ENCODE results near the gene PTPRN2. TPM values are rescaled to one million over a fixed set of nuclear protein-coding genes. Genes with fewer than 3 reads are reported as not detected.

PTPRN2 gene
- polyA plus RNA-seq, 6 donors from 2014 or later = 1.4 to 4.6 (median 3.8) TPM

- DNase-seq = no peak
- Mint-ChIP-seq H3K4me1 (peaks cover 0 to 5% (median 0%) of the 10 kb centered on the region in 3 donors), H3K36me3 (no peaks in the 10 kb centered on the region), H3K27ac (no peak overlapping the region), H3K9me3 (peaks cover 0 to 5% (median 2%) of the 10 kb centered on the region in 7 donors), H3K27me3 (no peaks in the 10 kb centered on the region), H3K4me3 (no peak overlapping the region)
- no peak for ATAC-seq (ENCODE audit: low read depth in 2 of 2)
These were observed 215.0 kb downstream of the PTPRN2 start for GRCh38 chr7:158372400-158373342.

GRCh38 chr7:158371856-158372255 lies 215.8 kb downstream of the PTPRN2 start:
- H3K4me1 Mint-ChIP-seq = peaks cover 0 to 5% (median 0%) of the 10 kb centered on the region in 3 donors
- peaks cover 0 to 4% (median 0%) of the 10 kb centered on the region in 7 donors for H3K9me3 Mint-ChIP-seq
- no peak for ATAC-seq (ENCODE audit: low read depth in 2 of 2)
- H3K27ac Mint-ChIP-seq = no peak overlapping the region
- no peak for DNase-seq
- no peaks in the 10 kb centered on the region for H3K36me3 Mint-ChIP-seq
- H3K27me3 Mint-ChIP-seq = no peaks in the 10 kb centered on the region
- no peak overlapping the region for H3K4me3 Mint-ChIP-seq

DNA sequence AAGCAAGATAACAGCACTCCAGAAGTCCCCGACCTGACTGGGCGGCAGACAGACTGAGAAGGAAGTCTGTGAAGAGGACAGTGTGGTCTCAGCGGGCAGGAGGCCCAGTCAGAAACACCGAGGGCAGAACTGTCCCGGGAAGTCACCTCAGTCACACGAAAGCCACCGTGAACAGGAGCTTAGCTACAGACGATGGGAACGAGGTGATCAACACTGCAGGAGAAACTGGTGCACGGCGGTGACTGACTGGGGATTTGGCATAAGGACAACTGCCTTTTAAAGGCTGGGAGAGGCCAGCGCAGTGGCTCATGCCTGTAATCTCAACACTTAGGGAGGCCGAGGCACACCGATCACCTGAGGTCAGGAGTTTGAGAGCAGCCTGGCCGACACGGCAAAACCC lies 217.8 kb downstream of the PTPRN2 start:
- ATAC-seq (ENCODE audit: low read depth in 2 of 2) (no peak), DNase-seq (no peak)
- Mint-ChIP-seq H3K36me3 (no peaks in the 10 kb centered on the region), H3K9me3 (peaks cover 0 to 6% (median 2%) of the 10 kb centered on the region in 7 donors), H3K27ac (no peak overlapping the region), H3K4me1 (peaks cover 0 to 5% (median 0%) of the 10 kb centered on the region in 3 donors), H3K27me3 (no peaks in the 10 kb centered on the region), H3K4me3 (no peak overlapping the region)

DNA sequence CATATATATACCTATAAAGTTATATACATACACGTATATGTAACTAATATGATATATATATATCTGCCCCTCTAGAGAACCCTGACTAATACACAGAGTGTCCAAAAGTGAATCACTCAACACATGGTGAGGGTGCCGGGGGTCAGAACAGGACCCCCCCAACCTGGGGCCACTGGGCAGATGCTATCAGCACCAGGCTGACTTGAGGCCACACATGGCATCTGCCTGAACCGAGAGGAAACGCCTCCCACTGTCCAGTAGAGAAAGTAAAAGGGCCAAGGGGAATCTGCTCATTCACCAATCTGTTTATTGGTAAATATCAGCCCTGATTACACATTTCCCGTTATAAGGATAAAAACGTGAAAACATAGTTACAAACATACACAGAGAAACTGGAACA lies 218.3 kb downstream of the PTPRN2 start:
- Mint-ChIP-seq H3K4me3 (no peak overlapping the region), H3K4me1 (peaks cover 0 to 3% (median 0%) of the 10 kb centered on the region in 3 donors), H3K36me3 (no peaks in the 10 kb centered on the region), H3K9me3 (peaks cover 0 to 10% (median 2%) of the 10 kb centered on the region in 7 donors), H3K27ac (peak overlapping the region in 1 of 6 donors; percentile 68), H3K27me3 (no peaks in the 10 kb centered on the region)
- DNase-seq (no peak), ATAC-seq (ENCODE audit: low read depth in 2 of 2) (no peak)

DNA sequence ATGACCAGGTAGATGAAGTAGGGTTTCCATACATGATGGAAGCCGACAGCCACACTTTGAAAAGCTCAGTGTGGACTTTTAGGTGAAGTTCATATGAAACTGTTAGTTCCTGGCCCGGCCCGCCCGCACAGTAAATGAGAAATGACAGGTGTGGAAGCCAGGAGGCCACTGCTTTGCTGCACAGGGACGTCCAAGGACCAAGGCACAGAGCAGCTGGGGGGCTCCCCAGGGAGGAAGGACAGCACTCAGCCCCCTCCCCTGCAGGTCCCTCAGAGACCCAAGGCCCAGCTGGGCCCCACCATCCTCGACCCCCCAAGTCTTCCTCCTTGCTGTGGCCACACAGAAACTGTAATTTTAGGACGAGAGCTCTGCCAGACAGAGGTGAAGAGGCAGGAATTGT lies 219.2 kb downstream of the PTPRN2 start:
- no peak for DNase-seq
- H3K36me3 Mint-ChIP-seq = no peaks in the 10 kb centered on the region
- H3K9me3 Mint-ChIP-seq = peaks cover 0 to 13% (median 0%) of the 10 kb centered on the region in 7 donors
- no peak overlapping the region for H3K4me3 Mint-ChIP-seq
- ATAC-seq (ENCODE audit: low read depth in 2 of 2) = no peak
- no peak overlapping the region for H3K27ac Mint-ChIP-seq
- H3K4me1 Mint-ChIP-seq = no peaks in the 10 kb centered on the region
- no peaks in the 10 kb centered on the region for H3K27me3 Mint-ChIP-seq

- no peak for ATAC-seq (ENCODE audit: low read depth in 2 of 2)
- no peak overlapping the region for H3K4me3 Mint-ChIP-seq
These were observed 220.0 kb downstream of the PTPRN2 start for GRCh38 chr7:158367634-158367982.

DNA sequence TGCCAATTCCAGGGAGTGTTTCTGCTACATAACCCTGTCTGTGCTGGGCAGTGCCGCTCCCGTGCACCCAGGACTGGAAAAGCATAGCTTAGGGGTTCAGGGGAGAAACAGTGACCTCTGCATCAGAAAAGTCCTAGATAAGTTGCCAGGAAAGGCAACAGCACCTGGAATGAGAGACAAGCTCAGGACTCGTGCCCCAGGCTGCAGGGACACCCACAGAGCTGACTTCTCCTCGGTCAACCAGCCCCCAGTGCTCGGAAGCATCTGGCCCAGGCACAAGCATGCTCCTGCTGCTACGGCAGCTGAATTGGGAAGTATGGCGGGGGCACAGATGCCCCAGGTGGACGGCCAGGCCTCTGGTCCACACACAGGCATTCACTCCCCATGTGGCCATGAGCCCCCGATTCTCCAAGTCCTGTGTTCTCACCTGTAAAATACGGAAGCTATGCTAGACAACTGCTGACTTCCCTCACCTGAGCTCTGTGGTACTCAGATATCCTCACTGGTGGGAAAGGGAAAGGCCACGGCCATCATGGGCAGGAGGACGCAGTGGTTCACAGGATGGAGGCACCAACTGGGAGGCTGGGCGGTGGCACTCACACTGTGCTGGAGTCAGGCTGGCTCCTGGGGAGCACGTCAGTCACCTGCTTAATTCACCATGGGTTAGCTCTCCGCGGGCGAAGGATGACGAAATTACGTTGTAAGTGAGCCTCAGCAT lies 220.5 kb downstream of the PTPRN2 start:
- Mint-ChIP-seq H3K4me1 (no peaks in the 10 kb centered on the region), H3K36me3 (no peaks in the 10 kb centered on the region), H3K4me3 (no peak overlapping the region), H3K27me3 (no peaks in the 10 kb centered on the region), H3K27ac (peak overlapping the region in 1 of 6 donors; percentile 64), H3K9me3 (peaks cover 0 to 13% (median 0%) of the 10 kb centered on the region in 7 donors)
- DNase-seq = no peak
- ATAC-seq (ENCODE audit: low read depth in 2 of 2) = no peak

More at GRCh38 chr7:158367634-158367982, 220.0 kb downstream of the PTPRN2 start:
- Mint-ChIP-seq H3K36me3 (no peaks in the 10 kb centered on the region), H3K9me3 (peaks cover 0 to 13% (median 0%) of the 10 kb centered on the region in 7 donors), H3K4me1 (no peaks in the 10 kb centered on the region), H3K27ac (no peak overlapping the region), H3K27me3 (no peaks in the 10 kb centered on the region)
- no peak for DNase-seq

GRCh38 chr7:158366346-158366745 lies 221.3 kb downstream of the PTPRN2 start:
- H3K4me1 Mint-ChIP-seq = no peaks in the 10 kb centered on the region

DNA sequence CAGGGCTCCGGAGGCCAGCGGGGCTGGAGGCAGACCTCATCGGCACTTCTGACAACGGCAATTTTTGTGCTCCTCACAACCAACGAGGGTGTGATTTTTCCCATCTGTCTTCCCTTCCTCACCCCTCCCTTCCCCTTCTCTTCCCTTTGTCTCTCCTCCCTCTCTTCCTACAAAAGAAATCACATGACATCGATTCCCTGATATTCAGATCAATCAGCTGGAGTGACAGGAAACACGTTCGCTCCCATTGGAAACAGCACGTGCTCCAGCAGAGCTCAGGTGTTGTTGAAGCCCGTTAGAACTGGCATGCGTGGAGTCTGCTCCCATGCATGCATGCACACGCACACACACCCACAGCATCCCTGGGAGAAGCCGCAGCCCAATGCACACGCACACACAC lies 222.4 kb downstream of the PTPRN2 start:
- no peak for DNase-seq
- ATAC-seq (ENCODE audit: low read depth in 2 of 2) = no peak
- no peak overlapping the region for H3K4me3 Mint-ChIP-seq
- no peaks in the 10 kb centered on the region for H3K4me1 Mint-ChIP-seq
- peaks cover 0 to 13% (median 0%) of the 10 kb centered on the region in 7 donors for H3K9me3 Mint-ChIP-seq
- no peaks in the 10 kb centered on the region for H3K36me3 Mint-ChIP-seq
- H3K27ac Mint-ChIP-seq = no peak overlapping the region
- no peaks in the 10 kb centered on the region for H3K27me3 Mint-ChIP-seq

More at GRCh38 chr7:158366346-158366745, 221.3 kb downstream of the PTPRN2 start:
- no peak for DNase-seq
- Mint-ChIP-seq H3K36me3 (no peaks in the 10 kb centered on the region), H3K9me3 (peaks cover 0 to 13% (median 0%) of the 10 kb centered on the region in 7 donors), H3K27me3 (no peaks in the 10 kb centered on the region), H3K4me3 (no peak overlapping the region), H3K27ac (peak overlapping the region in 1 of 6 donors; percentile 63)
- ATAC-seq (ENCODE audit: low read depth in 2 of 2) = no peak

DNA sequence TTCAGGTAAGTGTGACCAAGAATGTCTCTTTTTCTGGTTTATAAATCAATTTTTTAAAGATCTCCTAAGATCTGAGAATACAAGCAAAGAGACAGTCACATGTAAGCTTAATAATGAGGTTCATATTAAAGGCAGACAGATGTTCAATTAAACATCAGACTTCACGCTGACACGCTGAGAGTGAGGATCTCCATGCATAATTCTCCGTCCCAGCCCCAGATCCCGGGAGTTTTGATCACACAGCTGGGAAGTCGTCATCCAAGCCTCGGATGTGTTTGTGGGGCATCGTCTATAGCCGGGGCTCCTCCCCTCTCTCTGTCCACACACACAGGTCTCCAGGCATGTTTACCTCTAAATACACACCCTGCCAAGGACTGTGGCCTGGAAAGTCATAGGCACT lies 223.2 kb downstream of the PTPRN2 start:
- DNase-seq = no peak
- Mint-ChIP-seq H3K36me3 (no peaks in the 10 kb centered on the region), H3K4me1 (no peaks in the 10 kb centered on the region), H3K9me3 (peaks cover 0 to 13% (median 0%) of the 10 kb centered on the region in 7 donors), H3K27ac (no peak overlapping the region), H3K27me3 (no peaks in the 10 kb centered on the region), H3K4me3 (no peak overlapping the region)
- no peak for ATAC-seq (ENCODE audit: low read depth in 2 of 2)

DNA sequence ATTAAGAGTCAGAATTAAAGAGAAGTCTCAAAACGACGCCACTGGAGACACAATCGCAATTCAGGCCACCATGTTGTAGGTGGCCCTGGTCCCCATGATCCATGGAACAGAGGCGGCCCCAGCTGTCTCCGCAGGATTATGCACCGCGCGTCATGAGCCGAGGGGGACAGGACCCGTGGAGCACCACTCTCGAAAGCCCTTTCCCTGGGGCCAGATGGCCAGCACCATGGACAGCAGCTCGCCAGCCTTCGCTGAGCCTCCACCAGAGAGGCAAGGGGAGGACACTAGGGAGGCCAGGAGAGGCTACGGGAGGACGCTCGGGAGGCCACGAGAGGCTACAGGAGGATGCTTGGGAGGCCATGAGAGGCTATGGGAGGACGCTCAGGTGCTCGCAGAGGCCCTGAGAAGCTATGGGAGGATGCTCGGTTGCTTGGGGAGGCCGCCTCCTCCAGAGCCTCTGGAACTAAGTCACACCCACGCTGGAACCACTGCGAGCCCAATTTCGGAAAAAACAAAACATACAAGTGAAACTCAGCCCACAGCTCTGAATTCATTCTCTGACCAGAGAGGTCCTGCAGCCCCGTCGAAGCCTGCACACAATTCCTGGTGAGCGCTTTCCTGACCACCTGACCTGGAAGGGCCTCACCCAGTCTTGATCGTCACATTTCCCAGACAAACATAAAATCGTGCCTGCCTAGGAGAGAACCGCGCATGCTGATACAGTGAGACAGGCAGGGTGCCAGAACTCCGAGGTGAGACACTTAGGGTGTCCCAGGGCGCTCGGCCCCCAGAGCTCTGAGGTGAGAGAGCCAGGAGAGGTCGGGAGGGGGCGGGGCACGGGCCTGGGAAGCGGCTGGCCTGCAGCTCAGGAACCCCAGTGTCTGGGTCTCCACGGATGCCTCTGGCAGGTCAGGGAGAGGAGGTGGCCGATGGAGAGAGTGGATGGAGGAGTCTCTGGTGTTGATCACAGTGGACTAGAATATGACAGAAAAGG lies 224.4 kb downstream of the PTPRN2 start:
- Mint-ChIP-seq H3K4me1 (no peaks in the 10 kb centered on the region), H3K36me3 (no peaks in the 10 kb centered on the region), H3K4me3 (no peak overlapping the region), H3K9me3 (peaks cover 0 to 13% (median 0%) of the 10 kb centered on the region in 7 donors), H3K27ac (no peak overlapping the region), H3K27me3 (no peaks in the 10 kb centered on the region)
- no peak for ATAC-seq (ENCODE audit: low read depth in 2 of 2)
- no peak for DNase-seq

- DNase-seq (no peak), ATAC-seq (ENCODE audit: low read depth in 2 of 2) (no peak)
- H3K9me3 Mint-ChIP-seq = peaks cover 0 to 13% (median 0%) of the 10 kb centered on the region in 7 donors
- no peaks in the 10 kb centered on the region for H3K36me3 Mint-ChIP-seq
- H3K27me3 Mint-ChIP-seq = no peaks in the 10 kb centered on the region
- H3K27ac Mint-ChIP-seq = no peak overlapping the region
- no peaks in the 10 kb centered on the region for H3K4me1 Mint-ChIP-seq
- H3K4me3 Mint-ChIP-seq = peak overlapping the region in 1 of 8 donors; percentile 36
These were observed 225.6 kb downstream of the PTPRN2 start for GRCh38 chr7:158362001-158362400.
